H1 (cell line): Measurements from ENCODE around the gene SLC66A3.

Source experiments
- BRCA1 ChIP-seq: IDR thresholded peaks from 2 replicates; pipeline ENCODE4 v1.6.1; 2012; ENCODE audit warnings: low read depth, low read length, improper control_type of control experiment
- CEBPB ChIP-seq: IDR thresholded peaks from 2 replicates; pipeline ENCODE4 v1.6.1; 2012; ENCODE audit warnings: low read depth, low read length
- CREB1 ChIP-seq: IDR thresholded peaks from 2 replicates; pipeline ENCODE4 v1.6.1; 2012; ENCODE audit warnings: inconsistent platforms
- CTCF ChIP-seq, 3 experiments: IDR thresholded peaks; 1 replicate in 2 of 3; 2 replicates in 1 of 3; pipeline versions ENCODE4 v1.5.1 to v1.6.1; 2011; ENCODE audit warnings: low read length in 3 of 3, mild to moderate bottlenecking in 3 of 3, inconsistent platforms in 2 of 3, low read depth in 1 of 3, moderate library complexity in 1 of 3; ENCODE audit not compliant: insufficient read depth in 1 of 3; ENCODE audit errors: control extremely low read depth in 1 of 3
- EP300 ChIP-seq, 2 experiments: IDR thresholded peaks; 1 replicate in 1 of 2; 2 replicates in 1 of 2; pipeline ENCODE4 v1.6.1; 2011 to 2012; ENCODE audit warnings: low read depth in 2 of 2, low read length in 2 of 2, mild to moderate bottlenecking in 2 of 2, borderline replicate concordance in 1 of 2, inconsistent platforms in 1 of 2, moderate library complexity in 1 of 2
- EZH2 ChIP-seq: fragments of 200-600 bp; sonication (generic); IDR thresholded peaks from 2 replicates; pipeline ENCODE4 v1.7.1; 2012; ENCODE audit warnings: low read depth, mild to moderate bottlenecking, moderate library complexity, low read length, inconsistent platforms; ENCODE audit not compliant: severe bottlenecking
- JUND ChIP-seq: IDR thresholded peaks from 2 replicates; pipeline ENCODE4 v1.6.1; 2011; ENCODE audit warnings: mild to moderate bottlenecking, improper control_type of control experiment, low read length
- MAFK ChIP-seq: IDR thresholded peaks from 2 replicates; pipeline ENCODE4 v1.6.1; 2012; ENCODE audit warnings: low read depth, mild to moderate bottlenecking, improper control_type of control experiment, low read length
- MAX ChIP-seq: IDR thresholded peaks from 2 replicates; pipeline ENCODE4 v1.6.1; 2012; ENCODE audit warnings: inconsistent platforms
- SIX5 ChIP-seq: IDR thresholded peaks from 2 replicates; pipeline ENCODE4 v1.6.1; 2011; ENCODE audit warnings: mild to moderate bottlenecking, low read depth, low read length
- TAF1 ChIP-seq: IDR thresholded peaks from 2 replicates; pipeline ENCODE4 v1.6.1; 2011; ENCODE audit warnings: mild to moderate bottlenecking, low read depth, low read length
- TAF7 ChIP-seq: optimal IDR thresholded peaks from 2 replicates; pipeline ENCODE3; 2011; ENCODE audit warnings: low read depth, mild to moderate bottlenecking, inconsistent platforms, low read length, moderate library complexity, borderline replicate concordance
- TCF12 ChIP-seq: IDR thresholded peaks from 2 replicates; pipeline ENCODE4 v1.6.1; 2011; ENCODE audit warnings: low read depth, mild to moderate bottlenecking, low read length
- ZNF274 ChIP-seq: IDR thresholded peaks from 2 replicates; pipeline ENCODE4 v1.7.0; 2012; ENCODE audit warnings: low read length, borderline replicate concordance; ENCODE audit errors: extremely low read depth

GRCh38 chr2:11109002-11109401 is 46.3 kb upstream of the SLC66A3 start:
- TF ChIP-seq TCF12: no peak
- TF ChIP-seq CTCF (IDR thresholded peaks at IDR 0.05; ENCODE audit: control extremely low read depth in 1 of 3, insufficient read depth in 1 of 3, low read depth in 1 of 3, low read length in 3 of 3): no peak
- no peak for TF ChIP-seq EZH2
- no peak for TF ChIP-seq BRCA1
- no peak for TF ChIP-seq SIX5
- TF ChIP-seq TAF7: no peak
- no peak for TF ChIP-seq MAX
- no peak for TF ChIP-seq CEBPB
- no peak for TF ChIP-seq MAFK
- no peak for TF ChIP-seq EP300 (IDR thresholded peaks at IDR 0.05; ENCODE audit: borderline replicate concordance in 1 of 2, low read depth in 2 of 2, low read length in 2 of 2)
- no peak for TF ChIP-seq JUND
- no peak for TF ChIP-seq ZNF274
- TF ChIP-seq CREB1: no peak
- TF ChIP-seq TAF1: no peak
